Stimulated activated naive B cell treated with anti-CD40 and anti-IgM and Interleukin-4, amounts not matched to agents 10 μg/mL and 1 μg/mL and 100 μg/mL, for 72 hours (primary cell): ENCODE results near the gene GNL3.
A peak's percentile ranks its signal among the peaks of the same experiment; 100 is the strongest.

Source experiments
- ATAC-seq, 2 donors: fragments of 150-1000 bp; cut with Tn5 transposase; replicated peaks; 2 replicates each; pipeline ENCODE4 v1.10.0; 2021; ENCODE audit warnings: moderate library complexity in 1 of 2
- DNase-seq: peaks from one replicate; pipeline ENCODE4 v3.0.0; 2021
- H3K27ac Mint-ChIP-seq: one replicate; pipeline ENCODE4 v1.8.0; 2022; ENCODE audit warnings: mild to moderate bottlenecking, mixed read lengths
- H3K27me3 Mint-ChIP-seq, 2 donors: one replicate each; pipeline ENCODE4 v1.8.0; 2022; ENCODE audit warnings: mixed read lengths in 2 of 2
- H3K36me3 Mint-ChIP-seq, 2 donors: one replicate each; pipeline ENCODE4 v1.8.0; 2022; ENCODE audit warnings: mixed read lengths in 2 of 2, mild to moderate bottlenecking in 1 of 2
- H3K4me1 Mint-ChIP-seq, 2 donors: one replicate each; pipeline ENCODE4 v1.8.0; 2022; ENCODE audit warnings: mixed read lengths in 2 of 2, mild to moderate bottlenecking in 1 of 2
- H3K4me3 Mint-ChIP-seq, 2 donors: one replicate each; pipeline ENCODE4 v1.8.0; 2022; ENCODE audit warnings: mild to moderate bottlenecking in 2 of 2, mixed read lengths in 2 of 2, moderate library complexity in 1 of 2
- H3K9me3 Mint-ChIP-seq, 2 donors: one replicate each; pipeline ENCODE4 v1.8.0; 2022; ENCODE audit warnings: mixed read lengths in 2 of 2, mild to moderate bottlenecking in 1 of 2

The GNL3 gene

DNA sequence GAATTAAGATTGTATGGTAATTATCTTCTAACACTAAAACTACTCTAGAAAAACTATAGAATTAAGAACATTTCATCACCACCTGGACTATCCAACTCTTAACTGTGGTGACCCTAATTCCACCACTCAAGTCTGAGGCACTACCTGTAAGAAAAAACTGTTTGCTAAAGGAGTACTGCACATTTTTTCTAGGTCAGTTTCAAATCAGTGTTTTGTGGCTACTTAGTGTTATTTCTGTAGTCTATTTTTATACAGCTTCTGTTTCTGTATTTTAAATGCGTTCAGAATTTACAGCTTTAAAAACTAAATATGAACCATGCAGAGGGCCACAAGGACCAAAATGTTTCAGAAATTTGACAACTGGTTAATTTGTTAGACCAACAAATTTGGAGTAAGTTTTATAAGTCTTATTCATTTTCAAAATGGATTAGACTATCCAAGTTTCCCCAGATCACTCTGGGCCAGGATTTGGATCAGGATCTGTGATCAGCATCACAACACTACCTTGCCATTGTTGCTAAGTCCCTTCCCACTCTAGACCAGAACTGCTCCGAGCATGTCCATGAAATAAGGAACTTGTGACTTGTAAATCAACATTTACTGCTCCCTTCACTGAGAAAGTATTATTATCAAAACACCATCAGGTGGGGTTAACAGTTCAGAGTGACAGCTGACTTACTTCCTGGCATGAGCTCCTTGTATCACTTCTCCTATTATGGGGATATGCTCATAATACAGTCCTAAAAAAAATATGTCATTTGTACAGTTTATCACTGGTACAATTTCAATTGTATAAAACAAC is 11.2 kb downstream of the GNL3 start:
- ATAC-seq, result peak; percentile 63 to 69
- Mint-ChIP-seq H3K27me3 (no peaks in the 10 kb centered on the region), H3K9me3 (no peaks in the 10 kb centered on the region), H3K4me3 (no peak overlapping the region), H3K4me1 (peaks cover 11 to 45% of the 10 kb centered on the region in 2 donors), H3K27ac (peak overlapping the region; percentile 56), H3K36me3 (peaks cover 20 to 38% of the 10 kb centered on the region in 2 donors)
- DNase-seq, result no peak

GRCh38 chr3:52697632-52697965 is 11.8 kb downstream of the GNL3 start:
- Mint-ChIP-seq H3K36me3 (peaks cover 20 to 38% of the 10 kb centered on the region in 2 donors), H3K4me3 (no peak overlapping the region), H3K27ac (peak overlapping the region; percentile 56)

DNA sequence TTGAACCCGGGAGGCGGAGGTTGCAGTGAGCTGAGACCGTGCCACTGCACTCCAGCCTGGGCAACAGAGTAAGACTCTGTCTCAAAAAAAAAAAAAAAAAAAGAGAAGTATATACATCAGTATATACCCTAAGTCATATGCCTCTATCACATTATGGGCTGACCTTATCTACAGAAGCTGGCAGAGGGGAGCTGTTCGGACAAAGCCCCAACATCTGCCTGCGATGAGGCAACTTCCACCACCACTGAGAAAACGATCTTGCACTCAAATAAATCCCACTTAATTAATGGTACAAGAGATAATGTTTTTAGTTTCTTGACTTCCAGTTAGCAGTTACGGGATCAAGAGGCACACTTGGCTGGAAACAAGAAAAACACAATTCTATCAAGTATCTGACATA is 17.5 kb downstream of the GNL3 start:
- DNase-seq (no peak), ATAC-seq (no peak)
- Mint-ChIP-seq H3K4me3 (no peak overlapping the region), H3K27ac (no peak overlapping the region), H3K36me3 (peaks cover 5 to 12% of the 10 kb centered on the region in 2 donors), H3K4me1 (peaks cover 12 to 32% of the 10 kb centered on the region in 2 donors), H3K27me3 (no peaks in the 10 kb centered on the region), H3K9me3 (no peaks in the 10 kb centered on the region)

More at GRCh38 chr3:52697632-52697965, 11.8 kb downstream of the GNL3 start:
- H3K4me1 Mint-ChIP-seq, result peaks cover 11 to 41% of the 10 kb centered on the region in 2 donors
- no peaks in the 10 kb centered on the region for H3K27me3 Mint-ChIP-seq
- ATAC-seq (no peak), DNase-seq (no peak)
- no peaks in the 10 kb centered on the region for H3K9me3 Mint-ChIP-seq

- Mint-ChIP-seq H3K4me3 (peak overlapping the region; percentile 97 to 98), H3K36me3 (peaks cover 10 to 16% of the 10 kb centered on the region in 2 donors), H3K9me3 (no peaks in the 10 kb centered on the region), H3K27me3 (no peaks in the 10 kb centered on the region), H3K4me1 (peaks cover 15 to 40% of the 10 kb centered on the region in 2 donors), H3K27ac (peak overlapping the region; percentile 94)
- ATAC-seq (peak; percentile 4 to 5), DNase-seq (no peak)
Measured at GRCh38 chr3:52704611-52705437, 19.0 kb downstream of the GNL3 start.

GRCh38 chr3:52705438-52705687 is 19.5 kb downstream of the GNL3 start:
- peak overlapping the region; percentile 94 for H3K27ac Mint-ChIP-seq
- H3K4me1 Mint-ChIP-seq, result peaks cover 17 to 45% of the 10 kb centered on the region in 2 donors
- peak overlapping the region; percentile 97 to 98 for H3K4me3 Mint-ChIP-seq
- peaks cover 14 to 20% of the 10 kb centered on the region in 2 donors for H3K36me3 Mint-ChIP-seq
- no peaks in the 10 kb centered on the region for H3K9me3 Mint-ChIP-seq
- no peaks in the 10 kb centered on the region for H3K27me3 Mint-ChIP-seq
- peak in 1 of 2 donors; percentile 62 for ATAC-seq
- DNase-seq, result no peak

DNA sequence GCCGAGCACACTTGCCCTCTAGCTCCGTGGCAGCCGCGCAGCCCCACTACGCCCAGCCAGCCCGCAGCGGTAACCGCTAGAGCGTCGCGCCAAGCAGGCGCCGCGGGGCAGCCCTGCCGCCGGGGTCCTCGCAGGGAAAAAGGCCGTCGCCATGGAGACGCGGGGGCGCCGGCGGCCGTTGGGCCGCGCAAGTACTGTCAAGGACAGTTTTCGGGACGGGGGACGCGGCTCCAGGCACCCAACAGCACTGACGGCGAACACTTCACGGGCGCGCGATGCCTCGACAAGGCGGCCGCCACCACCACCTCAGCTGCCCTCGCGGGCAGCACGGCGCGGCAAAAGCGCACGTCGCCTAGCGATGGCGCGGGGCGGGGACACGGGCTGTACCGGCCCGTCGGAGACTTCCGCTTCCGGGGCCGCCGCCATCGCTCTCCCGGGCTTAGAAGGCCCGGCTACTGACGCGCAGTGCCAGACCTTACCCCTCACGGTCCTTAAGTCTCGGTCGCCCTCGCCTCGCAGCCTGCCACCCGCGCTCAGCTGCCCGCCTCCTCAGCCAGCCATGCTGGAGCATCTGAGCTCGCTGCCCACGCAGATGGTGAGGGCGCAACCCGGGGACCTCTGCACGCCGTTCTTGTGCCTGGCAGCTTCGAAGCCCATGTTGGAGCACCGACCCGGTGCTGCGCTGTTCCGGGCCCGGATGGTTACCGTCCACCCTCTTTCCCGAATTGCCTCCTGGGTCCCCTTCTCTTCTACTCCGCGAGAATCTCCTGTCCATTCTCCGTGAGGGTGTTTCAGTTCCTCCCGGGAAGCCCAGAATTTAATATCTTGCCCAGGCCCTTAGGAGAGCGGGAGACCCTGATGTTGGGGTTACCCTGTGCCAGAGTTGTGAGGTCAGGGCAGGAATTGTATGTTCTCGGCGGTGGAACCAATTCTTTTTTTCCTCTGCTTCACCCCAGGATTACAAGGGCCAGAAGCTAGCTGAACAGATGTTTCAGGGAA is 20.2 kb downstream of the GNL3 start, which contains the start of the genes GLT8D1 and SPCS1:
TSS of gene GLT8D1 (minus strand) at position 104 of the 999 bp plus-strand sequence. CDS start 5,331 bp downstream, outside the sequence.
TSS of gene SPCS1 (plus strand) at position 419 of the 999 bp plus-strand sequence. CDS start at position 560, 141 bp downstream.
- ATAC-seq (peak; percentile 92 to 93), DNase-seq (peak; percentile 84)
- Mint-ChIP-seq H3K4me3 (peak within 1 kb of the TSS; percentile 97 to 98), H3K4me1 (peaks cover 19 to 48% of the 10 kb centered on the region in 2 donors), H3K9me3 (no peaks in the 10 kb centered on the region), H3K36me3 (peaks cover 14 to 22% of the 10 kb centered on the region in 2 donors), H3K27me3 (no peaks in the 10 kb centered on the region), H3K27ac (peak within 1 kb of the TSS; percentile 97)

GRCh38 chr3:52707585-52707984 is 21.8 kb downstream of the GNL3 start:
- H3K36me3 Mint-ChIP-seq, result peaks cover 20 to 30% of the 10 kb centered on the region in 2 donors
- H3K27me3 Mint-ChIP-seq, result no peaks in the 10 kb centered on the region
- H3K4me1 Mint-ChIP-seq, result peaks cover 19 to 48% of the 10 kb centered on the region in 2 donors
- DNase-seq, result no peak
- no peak for ATAC-seq
- H3K4me3 Mint-ChIP-seq, result peak overlapping the region; percentile 80 to 81
- peak overlapping the region; percentile 83 for H3K27ac Mint-ChIP-seq
- no peaks in the 10 kb centered on the region for H3K9me3 Mint-ChIP-seq

DNA sequence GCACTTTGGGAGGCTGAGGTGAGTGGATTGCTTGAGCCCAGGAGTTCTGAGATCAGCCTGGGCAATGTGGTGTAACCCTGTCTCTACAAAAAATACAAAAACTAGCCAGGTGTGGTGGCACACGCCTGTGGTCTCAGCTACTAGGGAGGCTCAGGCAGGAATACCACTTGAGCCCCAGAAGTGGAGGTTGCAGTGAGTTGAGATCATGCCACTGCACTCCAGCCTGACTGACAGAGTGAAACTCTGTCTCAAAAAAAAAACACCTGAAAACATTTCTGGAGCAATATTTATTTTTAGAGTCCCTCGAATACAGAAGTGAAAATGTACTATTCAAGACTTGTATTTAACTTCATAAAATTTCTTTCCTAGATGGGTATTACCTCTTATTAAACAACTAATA is 24.7 kb downstream of the GNL3 start:
- peak overlapping the region; percentile 65 for H3K27ac Mint-ChIP-seq

DNA sequence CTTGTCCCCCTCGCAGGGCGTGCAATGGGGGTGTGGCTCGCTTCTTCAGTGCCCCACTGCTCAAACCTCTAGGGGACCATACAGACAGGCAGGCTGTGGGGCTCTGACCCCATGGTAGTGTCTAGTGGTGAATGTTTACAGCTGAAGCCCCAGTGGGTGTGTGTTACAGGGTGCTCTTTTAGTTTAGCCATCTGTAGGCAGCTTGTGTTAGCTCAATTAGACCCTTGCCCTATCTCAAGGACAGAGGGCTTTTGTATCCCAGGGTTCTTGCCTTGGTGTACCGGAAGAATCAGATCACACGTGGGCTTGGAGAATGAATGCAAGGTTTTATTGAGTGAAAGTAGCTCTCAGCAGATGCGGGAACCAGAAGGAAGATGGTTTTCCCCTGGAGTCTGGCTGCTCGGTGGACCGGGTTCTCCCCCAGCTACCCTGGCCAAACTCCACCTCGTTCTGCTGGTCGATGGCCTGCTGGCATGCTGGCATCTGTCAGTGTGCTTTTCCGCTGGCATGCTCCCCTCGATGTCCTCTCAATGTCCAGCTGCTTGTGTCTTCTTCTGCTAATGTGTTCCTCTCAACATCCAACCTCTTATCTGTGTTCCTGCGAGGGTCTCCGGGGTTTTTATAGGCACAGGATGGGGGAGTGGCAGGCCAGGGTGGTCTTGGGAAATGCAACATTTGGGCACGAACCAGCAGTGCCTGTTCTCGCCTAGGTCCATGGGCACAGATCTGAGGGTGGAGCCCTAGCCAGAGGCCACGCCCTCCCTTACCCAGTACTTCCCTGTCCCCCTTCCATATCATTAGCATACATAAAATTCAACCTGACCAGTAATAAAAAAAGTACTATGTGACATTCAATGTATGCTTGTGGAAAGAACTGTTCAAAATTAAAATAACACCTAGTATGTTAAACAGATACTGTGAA is 26.7 kb downstream of the GNL3 start:
- Mint-ChIP-seq H3K27me3 (no peaks in the 10 kb centered on the region), H3K4me3 (no peak overlapping the region), H3K27ac (no peak overlapping the region), H3K9me3 (no peaks in the 10 kb centered on the region), H3K4me1 (peaks cover 11 to 21% of the 10 kb centered on the region in 2 donors), H3K36me3 (peaks cover 20 to 46% of the 10 kb centered on the region in 2 donors)
- no peak for DNase-seq
- no peak for ATAC-seq

More for the DNA sequence above, 24.7 kb downstream of the GNL3 start:
- Mint-ChIP-seq H3K36me3 (peaks cover 17 to 34% of the 10 kb centered on the region in 2 donors), H3K4me1 (peaks cover 14 to 31% of the 10 kb centered on the region in 2 donors), H3K4me3 (no peak overlapping the region), H3K27me3 (no peaks in the 10 kb centered on the region), H3K9me3 (no peaks in the 10 kb centered on the region)
- ATAC-seq, result peak in 1 of 2 donors; percentile 3
- DNase-seq, result no peak

- H3K9me3 Mint-ChIP-seq, result peaks cover under 1 to 1% of the 10 kb centered on the region in 2 donors
- no peak overlapping the region for H3K27ac Mint-ChIP-seq
- no peak for DNase-seq
- peaks cover 8 to 10% of the 10 kb centered on the region in 2 donors for H3K4me1 Mint-ChIP-seq
- no peak overlapping the region for H3K4me3 Mint-ChIP-seq
- ATAC-seq, result no peak
- H3K27me3 Mint-ChIP-seq, result no peaks in the 10 kb centered on the region
- peaks cover 24 to 48% of the 10 kb centered on the region in 2 donors for H3K36me3 Mint-ChIP-seq
Measured at GRCh38 chr3:52714335-52715302, 28.8 kb downstream of the GNL3 start.

GRCh38 chr3:52715714-52716305 is 30.0 kb downstream of the GNL3 start:
- ATAC-seq (no peak), DNase-seq (no peak)
- Mint-ChIP-seq H3K4me1 (peaks cover 6 to 8% of the 10 kb centered on the region in 2 donors), H3K27ac (no peak overlapping the region), H3K36me3 (peaks cover 22 to 48% of the 10 kb centered on the region in 2 donors), H3K4me3 (no peak overlapping the region), H3K9me3 (peaks cover 2 to 4% of the 10 kb centered on the region in 2 donors), H3K27me3 (no peaks in the 10 kb centered on the region)

DNA sequence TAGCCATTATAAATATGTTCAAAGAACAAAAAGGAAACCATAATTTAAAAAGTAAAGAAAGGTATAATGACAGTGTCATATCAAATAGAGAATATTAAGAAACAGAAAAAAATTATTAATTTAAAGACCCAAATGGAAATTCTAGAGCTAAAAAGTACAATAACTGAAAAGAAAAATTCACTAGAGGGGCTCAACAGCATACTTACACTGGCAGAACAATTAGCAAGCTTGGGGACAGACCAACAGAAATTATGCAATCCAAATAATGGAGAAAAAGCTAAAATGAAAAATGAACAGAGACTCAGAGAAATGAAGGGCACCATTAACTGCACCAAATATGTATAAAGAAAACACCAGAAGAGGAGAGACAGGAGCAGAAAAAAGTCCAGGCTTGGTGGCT is 33.8 kb downstream of the GNL3 start:
- H3K36me3 Mint-ChIP-seq, result peaks cover 29 to 45% of the 10 kb centered on the region in 2 donors
- H3K27me3 Mint-ChIP-seq, result no peaks in the 10 kb centered on the region
- peaks cover 12 to 26% of the 10 kb centered on the region in 2 donors for H3K4me1 Mint-ChIP-seq
- H3K4me3 Mint-ChIP-seq, result no peak overlapping the region
- no peak overlapping the region for H3K27ac Mint-ChIP-seq
- no peak for ATAC-seq
- H3K9me3 Mint-ChIP-seq, result peaks cover 2 to 4% of the 10 kb centered on the region in 2 donors
- DNase-seq, result no peak
